NB4 (cell line): ENCODE data around the gene TMTC2.

ENCODE experiments used
- DNase-seq: peaks from one replicate; pipeline ENCODE4 v3.0.0; 2010; ENCODE audit warnings: low read depth
- H3K4me3 ChIP-seq: one replicate; pipeline ENCODE4 v1.5.1; 2011; ENCODE audit warnings: mild to moderate bottlenecking, low read depth, low read length, moderate library complexity
- CTCF ChIP-seq: IDR thresholded peaks from one replicate; pipeline ENCODE4 v1.5.1; 2012; ENCODE audit warnings: low read depth, low read length
- MYC ChIP-seq: IDR thresholded peaks from 2 replicates; pipeline ENCODE4 v1.6.1; 2011; ENCODE audit warnings: low read depth, low read length
- POLR2A ChIP-seq: IDR thresholded peaks from 2 replicates; pipeline ENCODE4 v1.6.1; 2011; ENCODE audit warnings: mild to moderate bottlenecking; ENCODE audit not compliant: insufficient read length; ENCODE audit errors: extremely low read depth
- TF ChIP-seq, protein P1 (sequence below): IDR thresholded peaks from 2 replicates; pipeline ENCODE4 v1.6.1; 2011; ENCODE audit warnings: low read depth, low read length

Gene TMTC2

DNA sequence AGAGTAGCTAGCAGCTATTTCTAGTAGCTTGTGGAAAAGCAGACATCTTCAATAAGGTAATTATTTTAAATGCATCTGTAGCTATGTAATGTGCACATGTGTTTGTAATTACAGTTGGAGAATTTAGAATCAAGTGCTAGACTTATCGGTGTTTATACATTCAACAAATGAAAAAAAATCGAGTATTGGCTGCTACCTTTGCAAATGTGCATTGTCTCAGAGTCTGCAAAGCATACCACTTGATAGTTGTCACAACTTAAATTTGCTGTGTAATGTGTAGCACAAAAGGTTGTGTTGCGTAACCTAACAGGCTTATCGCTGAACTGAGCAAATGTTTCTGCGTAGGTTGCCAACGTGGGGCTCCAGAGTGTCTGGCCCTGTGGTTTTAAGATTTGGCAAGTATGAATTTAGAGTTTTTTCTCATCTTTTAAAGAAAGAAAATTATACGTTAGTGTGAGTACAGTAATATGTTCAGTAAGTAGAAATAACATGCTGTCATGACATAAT lies 44.3 kb downstream of the TMTC2 start:
- TF ChIP-seq, protein P1, sequence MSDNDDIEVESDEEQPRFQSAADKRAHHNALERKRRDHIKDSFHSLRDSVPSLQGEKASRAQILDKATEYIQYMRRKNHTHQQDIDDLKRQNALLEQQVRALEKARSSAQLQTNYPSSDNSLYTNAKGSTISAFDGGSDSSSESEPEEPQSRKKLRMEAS = no peak
- no peak for TF ChIP-seq POLR2A
- no peak for TF ChIP-seq CTCF
- no peak for TF ChIP-seq MYC
- DNase-seq = peak; percentile 34
- no peak overlapping the region for H3K4me3 ChIP-seq

- peak; percentile 53 for DNase-seq
- TF ChIP-seq CTCF (no peak), MYC (no peak), POLR2A (no peak)
- TF ChIP-seq, protein P1 = no peak
- H3K4me3 ChIP-seq = no peak overlapping the region
Measured at GRCh38 chr12:82740129-82741000, 53.7 kb downstream of the TMTC2 start.

- no peak for DNase-seq
- TF ChIP-seq POLR2A (no peak), MYC (no peak), CTCF (no peak)
- TF ChIP-seq, protein P1 = no peak
- no peak overlapping the region for H3K4me3 ChIP-seq
Measured at GRCh38 chr12:82745063-82745674, 58.5 kb downstream of the TMTC2 start.

GRCh38 chr12:82745807-82746206 lies 59.1 kb downstream of the TMTC2 start:
- H3K4me3 ChIP-seq = no peak overlapping the region
- no peak for DNase-seq
- TF ChIP-seq POLR2A (no peak), CTCF (no peak), MYC (no peak)
- TF ChIP-seq, protein P1 = no peak

DNA sequence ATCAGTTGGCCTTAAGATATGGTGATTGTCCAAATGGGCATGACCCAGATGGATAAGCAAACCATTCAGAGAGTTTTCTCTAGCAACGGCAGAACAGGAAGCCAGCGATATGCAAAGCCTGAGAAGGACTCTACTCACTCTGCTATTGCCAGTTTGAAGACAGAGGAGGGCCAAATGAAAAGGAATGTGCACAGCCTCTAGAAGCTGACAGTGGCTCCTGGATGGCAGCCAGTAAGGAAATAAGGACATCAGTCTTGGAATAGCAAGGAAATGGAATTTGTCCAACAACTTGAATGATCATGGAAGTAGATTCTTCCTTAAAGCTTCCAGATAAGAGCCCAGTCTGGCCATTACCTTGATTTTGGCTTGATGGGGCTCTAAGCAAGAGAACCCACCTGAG lies 60.0 kb downstream of the TMTC2 start:
- DNase-seq = no peak
- no peak overlapping the region for H3K4me3 ChIP-seq
- TF ChIP-seq, protein P1 = no peak
- TF ChIP-seq POLR2A (no peak), MYC (no peak), CTCF (no peak)
